ENCODE results near the gene NPM1.
"Not testable (repeated sequence)": the region's sequence is repeated elsewhere in the genome, so short reads cannot be mapped to it uniquely, and the experiment has no call there.

The NPM1 gene

GRCh38 chr5:171413993-171414392 lies 26.3 kb downstream of the NPM1 start:
- not testable (repeated sequence) for DNase-seq

- no peak for DNase-seq
Observed at GRCh38 chr5:171415115-171415730, 27.6 kb downstream of the NPM1 start.

DNA sequence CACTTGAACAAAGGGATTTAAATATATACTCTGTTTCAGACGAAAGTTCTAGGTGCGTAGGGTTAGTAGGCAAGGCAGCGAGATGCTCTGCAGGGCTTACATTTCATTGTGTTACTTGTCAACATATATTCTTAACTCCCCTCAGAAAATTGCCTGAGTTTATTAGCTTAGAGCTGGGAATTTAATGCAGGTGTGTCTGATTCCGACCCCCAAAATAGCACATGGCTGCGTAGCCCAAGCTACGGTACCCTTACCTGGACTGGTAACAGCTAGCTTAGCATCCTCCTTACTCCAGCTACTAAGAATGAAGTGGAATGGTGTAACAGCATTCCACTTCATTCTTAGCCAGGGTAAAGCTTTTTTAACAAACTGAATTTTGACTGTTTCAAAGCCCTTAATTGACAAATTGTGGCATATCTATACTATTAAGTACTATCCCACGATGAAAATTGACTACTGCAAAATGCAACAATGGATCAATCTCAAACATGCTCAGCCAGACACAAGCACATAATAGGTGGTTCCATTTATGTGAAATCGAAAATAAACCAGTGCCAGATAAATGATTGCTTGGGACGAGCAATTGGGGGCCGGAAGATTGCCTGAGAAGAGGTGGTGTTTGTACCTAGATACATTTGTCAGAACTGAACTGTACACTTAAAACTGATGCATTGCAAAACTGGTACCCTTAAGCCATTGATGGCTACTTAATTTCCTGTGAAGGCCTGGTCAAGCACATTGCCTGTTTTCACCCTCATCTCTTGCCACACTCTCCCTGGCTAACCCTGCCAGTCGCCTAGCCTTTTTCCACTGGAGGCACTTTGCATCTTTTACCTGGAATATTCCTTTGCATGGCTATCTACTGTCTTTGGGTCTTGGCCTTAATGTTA lies 28.8 kb downstream of the NPM1 start:
- DNase-seq = no peak

- DNase-seq = no peak
Observed at GRCh38 chr5:171418316-171418981, 30.8 kb downstream of the NPM1 start.

- DNase-seq = no peak
Observed at GRCh38 chr5:171418982-171419687, 31.5 kb downstream of the NPM1 start, which contains the start of gene FGF18. FGF18 (plus strand) TSS chr5:171419647; CDS start chr5:171420200, 553 bp downstream.

DNA sequence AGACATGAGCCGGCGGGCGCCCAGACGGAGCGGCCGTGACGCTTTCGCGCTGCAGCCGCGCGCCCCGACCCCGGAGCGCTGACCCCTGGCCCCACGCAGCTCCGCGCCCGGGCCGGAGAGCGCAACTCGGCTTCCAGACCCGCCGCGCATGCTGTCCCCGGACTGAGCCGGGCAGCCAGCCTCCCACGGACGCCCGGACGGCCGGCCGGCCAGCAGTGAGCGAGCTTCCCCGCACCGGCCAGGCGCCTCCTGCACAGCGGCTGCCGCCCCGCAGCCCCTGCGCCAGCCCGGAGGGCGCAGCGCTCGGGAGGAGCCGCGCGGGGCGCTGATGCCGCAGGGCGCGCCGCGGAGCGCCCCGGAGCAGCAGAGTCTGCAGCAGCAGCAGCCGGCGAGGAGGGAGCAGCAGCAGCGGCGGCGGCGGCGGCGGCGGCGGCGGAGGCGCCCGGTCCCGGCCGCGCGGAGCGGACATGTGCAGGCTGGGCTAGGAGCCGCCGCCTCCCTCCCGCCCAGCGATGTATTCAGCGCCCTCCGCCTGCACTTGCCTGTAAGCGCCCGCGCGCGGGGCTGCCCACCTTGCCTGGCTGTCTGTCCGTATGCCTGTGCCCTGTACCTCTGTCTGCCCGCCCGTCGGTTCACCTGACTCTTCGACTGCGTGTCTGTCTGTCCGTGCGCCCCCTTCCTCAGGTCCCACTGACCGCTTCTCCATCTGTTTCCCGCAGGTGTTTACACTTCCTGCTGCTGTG lies 32.2 kb downstream of the NPM1 start:
- no peak for DNase-seq

- DNase-seq = no peak
Observed at GRCh38 chr5:171420431-171421241, 33.0 kb downstream of the NPM1 start.

DNA sequence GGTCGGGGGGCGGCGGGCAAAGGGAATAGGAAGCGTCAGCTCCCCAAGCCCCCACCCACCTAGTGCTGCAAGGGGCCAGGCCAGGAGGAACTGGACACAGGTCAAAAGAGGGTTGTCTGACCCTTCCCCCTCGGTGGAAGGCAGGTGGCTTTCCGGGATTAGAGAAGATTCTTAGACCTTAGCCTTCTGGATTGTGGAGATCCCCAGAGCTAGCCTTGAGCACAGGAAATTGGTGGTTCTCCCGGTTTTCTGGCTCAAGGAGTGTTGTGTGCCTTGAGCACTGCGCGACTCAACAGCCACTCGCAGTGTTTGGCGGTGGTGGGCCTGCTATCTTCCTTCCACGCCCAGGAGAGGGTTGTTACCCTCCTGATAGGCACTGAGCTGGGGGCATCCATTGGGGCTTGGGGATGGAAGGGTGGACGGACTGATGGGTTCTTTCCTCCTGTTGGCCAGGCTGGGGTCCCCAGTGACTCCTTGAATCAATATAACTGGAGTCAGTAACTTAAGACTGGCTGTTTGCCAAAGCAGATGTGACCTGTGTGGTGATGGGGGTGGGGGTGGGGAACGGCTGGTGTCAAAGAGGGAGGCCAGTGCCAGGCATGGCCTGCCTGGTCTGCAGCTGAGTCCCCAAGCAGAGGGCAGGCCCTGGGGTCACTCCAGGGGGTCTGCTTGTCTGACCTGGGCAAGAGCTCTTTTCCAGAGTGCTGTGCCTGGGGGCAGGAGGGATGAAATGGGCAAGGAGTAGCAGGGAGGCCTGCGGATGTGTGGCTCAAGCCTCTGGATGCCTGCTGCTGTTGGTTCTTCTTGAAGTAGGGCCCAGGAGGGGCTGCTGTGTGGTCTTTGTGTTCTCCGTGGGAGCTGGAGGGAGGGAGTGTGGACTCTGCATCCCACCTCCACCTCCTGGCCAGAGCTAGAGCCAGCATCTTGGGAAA lies 33.9 kb downstream of the NPM1 start:
- no peak for DNase-seq

DNA sequence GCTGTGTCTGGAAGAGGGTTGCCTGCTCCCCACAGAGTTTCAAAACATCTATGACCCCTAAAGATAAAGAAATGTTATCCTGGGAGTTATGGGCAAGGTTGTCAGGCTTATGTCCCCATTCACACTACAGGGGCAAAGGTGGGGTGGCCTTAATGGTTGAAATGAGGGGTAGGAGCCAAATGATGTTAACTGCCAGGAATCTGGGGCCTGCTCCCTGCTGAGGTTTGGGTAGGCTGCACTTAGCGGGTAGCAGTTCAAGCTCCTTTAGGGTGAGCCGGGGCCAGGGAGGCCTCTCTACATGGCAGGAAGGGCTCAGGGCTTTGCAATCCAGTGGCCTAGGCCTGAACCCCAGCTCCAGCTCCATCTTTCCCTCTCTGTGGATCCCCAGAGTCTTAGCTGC lies 34.8 kb downstream of the NPM1 start:
- no peak for DNase-seq

- DNase-seq = no peak
Observed at GRCh38 chr5:171422902-171423663, 35.4 kb downstream of the NPM1 start.

GRCh38 chr5:171424726-171425125 lies 37.1 kb downstream of the NPM1 start:
- DNase-seq = no peak

DNA sequence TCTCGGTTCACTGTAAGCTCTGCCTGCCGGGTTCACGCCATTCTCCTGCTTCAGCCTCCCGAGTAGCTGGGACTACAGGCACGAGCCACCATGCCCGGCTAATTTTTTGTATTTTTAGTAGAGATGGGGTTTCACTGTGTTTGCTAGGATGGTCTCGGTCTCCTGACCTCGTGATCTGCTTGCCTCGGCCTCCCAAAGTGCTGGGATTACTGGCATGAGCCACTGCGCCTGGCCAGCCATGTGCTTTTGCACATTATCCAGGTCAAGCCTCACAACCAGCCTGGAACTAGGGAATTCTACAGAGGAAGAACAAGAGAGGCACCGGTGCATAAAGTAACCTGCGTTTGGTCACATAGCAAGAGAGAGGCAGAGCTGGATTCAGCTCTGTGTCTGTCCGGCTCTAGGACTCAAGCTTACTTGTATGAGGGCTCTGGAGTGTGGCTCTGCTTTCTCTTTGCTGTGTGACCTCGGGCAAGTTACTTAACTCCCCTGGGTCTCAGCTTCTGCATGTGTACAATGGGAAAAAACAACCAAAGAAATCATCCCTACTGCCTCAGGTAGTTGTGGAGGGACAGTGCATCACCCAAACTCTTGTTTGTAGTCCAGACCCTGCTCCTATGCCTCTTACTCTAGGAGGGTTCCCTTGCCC lies 38.1 kb downstream of the NPM1 start:
- no peak for DNase-seq

DNA sequence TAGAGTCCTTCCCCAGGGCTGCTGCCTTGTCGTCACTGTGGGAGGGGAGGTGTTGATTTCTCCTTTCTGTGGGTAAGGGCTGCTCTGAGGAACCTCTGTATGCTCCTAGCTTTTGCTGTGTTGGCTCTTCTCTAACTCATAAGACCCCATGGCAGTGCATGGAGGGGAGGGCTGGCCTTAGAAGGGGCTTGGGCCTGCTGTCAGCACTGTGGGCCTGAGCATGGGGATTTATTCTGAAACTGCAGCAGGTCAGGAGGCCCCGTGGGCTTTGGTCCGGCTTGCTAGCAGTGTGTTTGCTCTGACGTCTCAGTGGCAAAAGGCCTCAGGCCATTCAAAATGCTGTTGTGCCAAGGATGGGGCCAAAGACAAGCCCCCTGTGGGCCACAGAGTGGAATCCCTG lies 38.6 kb downstream of the NPM1 start:
- no peak for DNase-seq

DNA sequence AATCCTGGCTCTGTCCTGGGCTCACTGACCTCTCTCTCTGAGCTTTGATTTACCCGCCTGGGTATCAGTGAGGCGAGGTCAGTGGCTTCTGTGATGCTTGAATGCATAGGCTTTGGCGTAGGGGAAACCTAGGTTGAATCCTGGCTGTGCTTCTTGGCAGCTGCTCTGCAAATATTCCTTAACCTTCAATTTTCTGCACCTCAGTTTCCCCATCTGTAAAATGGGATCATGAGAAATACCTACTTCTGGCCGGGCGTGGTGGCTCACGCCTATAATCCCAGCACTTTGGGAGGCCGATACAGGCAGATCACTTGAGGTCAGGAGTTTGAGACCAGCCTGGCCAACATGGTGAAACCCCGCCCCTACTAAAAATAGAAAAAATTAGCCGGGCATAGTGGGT lies 39.0 kb downstream of the NPM1 start:
- DNase-seq = no peak

- DNase-seq = no peak
Observed at GRCh38 chr5:171427318-171428167, 39.9 kb downstream of the NPM1 start.

DNA sequence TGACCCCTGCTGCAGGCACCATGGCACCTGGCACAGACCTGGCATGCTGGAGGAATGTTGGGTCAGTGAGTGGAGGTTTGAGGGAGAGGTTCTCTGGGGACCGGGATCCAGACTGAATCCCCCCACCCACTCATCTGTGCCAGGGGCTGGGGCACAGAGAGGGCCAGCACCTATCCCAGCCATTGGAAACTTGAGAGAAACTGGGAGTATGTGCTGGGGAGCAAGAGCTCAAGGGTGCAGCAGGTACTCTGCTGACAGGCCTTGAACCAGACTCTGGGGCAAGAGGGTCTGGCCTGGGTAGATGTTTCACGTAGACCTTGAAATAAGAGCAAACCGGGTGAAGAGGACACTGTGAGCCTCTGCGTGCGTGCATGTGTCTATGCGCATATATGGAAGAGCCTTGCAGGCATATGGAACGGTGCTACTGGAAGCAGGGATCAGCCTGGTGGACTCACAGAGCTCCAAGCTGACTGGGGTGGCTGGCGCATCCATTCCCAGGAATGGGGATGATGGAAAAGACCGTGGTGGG lies 40.6 kb downstream of the NPM1 start:
- DNase-seq = no peak

- no peak for DNase-seq
Observed at GRCh38 chr5:171428809-171429542, 41.3 kb downstream of the NPM1 start.

All from NCI-H187 (cell line).